H1 (cell line): ENCODE measurements around the gene IFT43. TPM values are rescaled to one million over a fixed set of nuclear protein-coding genes. Genes with fewer than 3 reads are reported as not detected.

Source experiments
- CTBP2 ChIP-seq: IDR thresholded peaks from 2 replicates; pipeline ENCODE4 v1.7.0; 2011; ENCODE audit warnings: borderline replicate concordance, mild to moderate bottlenecking, moderate library complexity, mixed read lengths, low read length; ENCODE audit not compliant: insufficient read depth, insufficient read length
- NRF1 ChIP-seq: IDR thresholded peaks from 2 replicates; pipeline ENCODE4 v1.6.1; 2011; ENCODE audit warnings: mild to moderate bottlenecking, low read depth, low read length, improper control_type of control experiment
- RAD21 ChIP-seq, 2 experiments: IDR thresholded peaks in 1 of 2; conservative IDR thresholded peaks in 1 of 2; 2 replicates each; pipeline ENCODE4 v1.6.1; 2011; ENCODE audit warnings: low read depth in 2 of 2, low read length in 2 of 2, improper control_type of control experiment in 1 of 2, inconsistent platforms in 1 of 2, mild to moderate bottlenecking in 1 of 2, moderate library complexity in 1 of 2
- SRF ChIP-seq: IDR thresholded peaks from 2 replicates; pipeline ENCODE4 v1.6.1; 2011; ENCODE audit warnings: mild to moderate bottlenecking, low read depth, low read length, moderate library complexity
- SUZ12 ChIP-seq: fragments of 200-600 bp; sonication (generic); IDR thresholded peaks from 2 replicates; pipeline ENCODE4 v1.6.1; 2012; ENCODE audit warnings: mild to moderate bottlenecking, inconsistent platforms, low read length, moderate library complexity, mixed read lengths
- TCF12 ChIP-seq: IDR thresholded peaks from 2 replicates; pipeline ENCODE4 v1.6.1; 2011; ENCODE audit warnings: low read depth, mild to moderate bottlenecking, low read length
- YY1 ChIP-seq: IDR thresholded peaks from 2 replicates; pipeline ENCODE4 v1.6.1; 2011; ENCODE audit warnings: low read depth, mild to moderate bottlenecking, low read length
- polyA plus RNA-seq, 7 experiments: library from polyadenylated mRNA; depleted of rRNA in 3 of 7; stranded (reverse) in 5 of 7; unstranded in 2 of 7; fragments of >200 nt in 5 of 7; fragments of 200-250 nt in 2 of 7; gene quantifications; 1 replicate in 5 of 7; 2 replicates in 1 of 7; 4 replicates in 1 of 7; pipeline versions ENCODE4 v1.2.1 to v1.2.3, GENCODE V29; 2011 to 2013; ENCODE audit warnings: missing spikeins in 2 of 7, mixed read lengths in 2 of 7
- total RNA-seq: library from RNA; stranded (reverse); fragmentation: NEBNext Ultra II Directional; extraction: Animal tissue kit (Norgen Biotek cat#: 25700); gene quantifications from 2 replicates; pipeline ENCODE4 v1.2.1, GENCODE V29; 2021
- TF ChIP-seq, protein P1 (sequence below): IDR thresholded peaks from 2 replicates; pipeline ENCODE4 v1.6.1; 2011; ENCODE audit warnings: low read length, improper control_type of control experiment

Gene IFT43
- total and polyA plus RNA-seq, 2 of the 8 experiments (the other 6 are each of a cell fraction or from before 2014, with no cell fraction given) = 17.0 to 20.8 TPM

- no peak for TF ChIP-seq YY1
- TF ChIP-seq CTBP2 = no peak
- TF ChIP-seq SRF = no peak
- no peak for TF ChIP-seq TCF12
- TF ChIP-seq NRF1 = no peak
- TF ChIP-seq RAD21 (IDR thresholded peaks at IDR 0.05 in 1 of 2, conservative IDR thresholded peaks at IDR 0.05 in 1 of 2; ENCODE audit: low read depth in 2 of 2, low read length in 2 of 2) = no peak
- TF ChIP-seq, protein P1, sequence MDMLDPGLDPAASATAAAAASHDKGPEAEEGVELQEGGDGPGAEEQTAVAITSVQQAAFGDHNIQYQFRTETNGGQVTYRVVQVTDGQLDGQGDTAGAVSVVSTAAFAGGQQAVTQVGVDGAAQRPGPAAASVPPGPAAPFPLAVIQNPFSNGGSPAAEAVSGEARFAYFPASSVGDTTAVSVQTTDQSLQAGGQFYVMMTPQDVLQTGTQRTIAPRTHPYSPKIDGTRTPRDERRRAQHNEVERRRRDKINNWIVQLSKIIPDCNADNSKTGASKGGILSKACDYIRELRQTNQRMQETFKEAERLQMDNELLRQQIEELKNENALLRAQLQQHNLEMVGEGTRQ = no peak
- TF ChIP-seq SUZ12 = no peak
These were observed 3.6 kb downstream of the IFT43 start (continued) for GRCh38 chr14:75989134-75989533.
